GM12878 (cell line): ENCODE data around the gene THADA. TPM values are rescaled to one million over a fixed set of nuclear protein-coding genes. Genes with fewer than 3 reads are reported as not detected.

ENCODE experiments used
- ATAC-seq: fragments of 200-7000 bp; cut with Tn5 transposase; 3 replicates; pipeline ENCODE4 v1.9.1; 2020; ENCODE audit warnings: mild to moderate bottlenecking, moderate library complexity
- BruUV-seq: library from RNA; stranded (reverse); fragments of 400-500 nt; replicated peaks from 2 replicates; lab custom pipeline; 2021; lab: Mats Ljungman, UMichigan
- CTCF ChIA-PET: fragments of 300-600 bp; sonication (Branson Sonifier 250); formaldehyde crosslinking; extraction: SDS; loops from one replicate; lab custom pipeline; 2021; ENCODE audit warnings: inconsistent platforms; lab: Yijun Ruan, JAX
- POLR2A ChIA-PET: fragments of 350-600 bp; formaldehyde crosslinking; extraction: SDS; loops from one replicate; lab custom pipeline; 2021; ENCODE audit warnings: inconsistent platforms; lab: Charles Lee
- RAD21 ChIA-PET: fragments of 300-600 bp; sonication (Branson Sonifier 250); formaldehyde crosslinking; loops from one replicate; lab custom pipeline; 2023; ENCODE audit warnings: antibody characterized with exemption; ENCODE audit not compliant: unreplicated experiment; lab: Charles Lee
- SMC1A ChIA-PET: fragments of 300-600 bp; sonication (Branson Sonifier 250); formaldehyde crosslinking; loops from one replicate; lab custom pipeline; 2023; ENCODE audit not compliant: unreplicated experiment, uncharacterized antibody; lab: Charles Lee
- DNase-seq: peaks from one replicate; pipeline ENCODE4 v3.0.0-alpha.2; 2011; ENCODE audit warnings: low read depth, low spot score
- FAIRE-seq: peaks from 3 replicates; lab custom pipeline; 2011; peaks lifted over from hg19 to GRCh38; lab: Jason Lieb, UNC
- H2AFZ ChIP-seq: 2 replicates; pipeline ENCODE4 v1.6.0; 2011; ENCODE audit warnings: low read depth, low read length, control low read depth; ENCODE audit not compliant: control insufficient read depth
- H3K27ac ChIP-seq: 2 replicates; pipeline ENCODE4 v1.5.1; 2011; ENCODE audit warnings: control low read depth; ENCODE audit not compliant: control insufficient read depth, insufficient read depth
- H3K27me3 ChIP-seq, 2 experiments: replicated peaks in 1 of 2; 2 replicates each; pipeline versions ENCODE4 v1.6.0 to v1.6.1; 2011; ENCODE audit warnings: low read length in 1 of 2; ENCODE audit not compliant: control insufficient read depth in 2 of 2, insufficient read depth in 2 of 2
- H3K36me3 ChIP-seq, 2 experiments: 2 replicates each; pipeline ENCODE4 v1.5.1; 2011; ENCODE audit warnings: low read length in 1 of 2; ENCODE audit not compliant: control insufficient read depth in 2 of 2, insufficient read depth in 2 of 2
- H3K4me1 ChIP-seq: 2 replicates; pipeline ENCODE4 v1.6.1; 2011; ENCODE audit warnings: mild to moderate bottlenecking, low read length, moderate library complexity, mixed read lengths; ENCODE audit not compliant: control insufficient read depth, insufficient read depth
- H3K4me2 ChIP-seq: 2 replicates; pipeline ENCODE4 v1.6.0; 2011; ENCODE audit warnings: control low read depth; ENCODE audit not compliant: control insufficient read depth, insufficient read depth
- H3K4me3 ChIP-seq: fragments of 200-600 bp; sonication (generic); 2 replicates; pipeline ENCODE4 v1.5.1; 2016
- H3K79me2 ChIP-seq: 2 replicates; pipeline ENCODE4 v1.6.0; 2011; ENCODE audit warnings: low read length; ENCODE audit not compliant: control insufficient read depth, insufficient read depth
- H3K9ac ChIP-seq: 2 replicates; pipeline ENCODE4 v1.8.0; 2011; ENCODE audit warnings: low read length, control low read depth, mixed read lengths; ENCODE audit not compliant: control insufficient read depth, insufficient read depth
- H3K9me3 ChIP-seq: replicated peaks from 3 replicates; pipeline ENCODE4 v1.5.1; 2011; ENCODE audit warnings: mild to moderate bottlenecking, low read length; ENCODE audit not compliant: control insufficient read depth, insufficient read depth
- H4K20me1 ChIP-seq: 2 replicates; pipeline ENCODE4 v1.6.0; 2011; ENCODE audit not compliant: control insufficient read depth, insufficient read depth
- EGR1 ChIP-seq, 2 experiments: IDR thresholded peaks; 1 replicate in 1 of 2; 2 replicates in 1 of 2; pipeline ENCODE4 v1.6.1; 2011 to 2012; ENCODE audit warnings: low read depth in 2 of 2, low read length in 2 of 2, borderline replicate concordance in 1 of 2, mild to moderate bottlenecking in 1 of 2, moderate library complexity in 1 of 2
- FOXM1 ChIP-seq: IDR thresholded peaks from 2 replicates; pipeline ENCODE4 v1.6.1; 2012; ENCODE audit warnings: low read depth, mild to moderate bottlenecking, inconsistent platforms, low read length, moderate library complexity
- HDAC2 ChIP-seq: fragments of 200-600 bp; sonication (generic); IDR thresholded peaks from 2 replicates; pipeline ENCODE4 v1.6.1; 2017
- JUND ChIP-seq: IDR thresholded peaks from 2 replicates; pipeline ENCODE4 v1.6.1; 2012; ENCODE audit warnings: low read depth, mild to moderate bottlenecking, low read length, improper control_type of control experiment, moderate library complexity
- NFYA ChIP-seq: IDR thresholded peaks from 2 replicates; pipeline ENCODE4 v1.6.1; 2011; ENCODE audit warnings: low read depth, mild to moderate bottlenecking, low read length, improper control_type of control experiment, borderline replicate concordance
- NR2F1 ChIP-seq: fragments of 450-650 bp; conservative IDR thresholded peaks from 2 replicates; pipeline ENCODE4 v1.6.1; 2017; ENCODE audit warnings: mild to moderate bottlenecking
- SREBF2 ChIP-seq: IDR thresholded peaks from 2 replicates; pipeline ENCODE4 v1.6.1; 2012; ENCODE audit warnings: mild to moderate bottlenecking, low read length
- TBL1XR1 ChIP-seq: IDR thresholded peaks from 2 replicates; pipeline ENCODE4 v1.6.1; 2012; ENCODE audit warnings: low read depth, low read length, improper control_type of control experiment
- USF2 ChIP-seq: IDR thresholded peaks from 2 replicates; pipeline ENCODE4 v1.6.1; 2011; ENCODE audit warnings: low read depth, low read length, improper control_type of control experiment, borderline replicate concordance
- WGBS: methylation state at CpG from one replicate; pipeline ENCODE4 v1.1.6; 2016; ENCODE audit warnings: low lambda C conversion rate; ENCODE audit not compliant: insufficient replicate concordance, insufficient coverage; ENCODE audit errors: missing lambda C conversion rate; 5-methylcytosine and 5-hydroxymethylcytosine counted together
- in situ Hi-C: fragments of 300-500 bp; cut with MboI; formaldehyde crosslinking; loops from 9 replicates; pipeline ENCODE4 v1.14.3; 2018; ENCODE audit warnings: mixed read lengths
- intact Hi-C: fragments of 100-400 bp; cut with micrococcal nuclease; formaldehyde crosslinking; loops from one replicate; pipeline ENCODE4 v1.14.2; 2022; ENCODE audit not compliant: unreplicated experiment
- polyA plus RNA-seq, 11 experiments: library from polyadenylated mRNA; depleted of rRNA in 4 of 11; unstranded in 6 of 11; stranded (reverse) in 5 of 11; fragments of >200 nt; fragmentation: Nextera tagmentation in 4 of 11; fragmentation: Illumina TruSeq in 1 of 11; extraction: Ambion mirVana in 4 of 11; extraction: Trizol in 1 of 11; gene quantifications; 1 replicate in 1 of 11; 2 replicates in 10 of 11; pipeline versions ENCODE4 v1.2.1 to v1.2.3, GENCODE V29; 2011 to 2016; ENCODE audit warnings: inconsistent platforms in 2 of 11, missing spikeins in 2 of 11, low read depth in 1 of 11
- total RNA-seq, 4 experiments: library from RNA; depleted of rRNA in 3 of 4; stranded (reverse); fragments of >200 nt in 3 of 4; fragmentation: Illumina TruSeq in 1 of 4; extraction: Trizol in 1 of 4; gene quantifications; 2 replicates each; pipeline versions ENCODE4 v1.2.1 to v1.2.3, GENCODE V29; 2013 to 2021

The THADA gene
- total and polyA plus RNA-seq, 10 of the 15 experiments (the other 5 are each of a cell fraction or from before 2014, with no cell fraction given), result 14.6 to 33.2 (median 23.2) TPM

DNA sequence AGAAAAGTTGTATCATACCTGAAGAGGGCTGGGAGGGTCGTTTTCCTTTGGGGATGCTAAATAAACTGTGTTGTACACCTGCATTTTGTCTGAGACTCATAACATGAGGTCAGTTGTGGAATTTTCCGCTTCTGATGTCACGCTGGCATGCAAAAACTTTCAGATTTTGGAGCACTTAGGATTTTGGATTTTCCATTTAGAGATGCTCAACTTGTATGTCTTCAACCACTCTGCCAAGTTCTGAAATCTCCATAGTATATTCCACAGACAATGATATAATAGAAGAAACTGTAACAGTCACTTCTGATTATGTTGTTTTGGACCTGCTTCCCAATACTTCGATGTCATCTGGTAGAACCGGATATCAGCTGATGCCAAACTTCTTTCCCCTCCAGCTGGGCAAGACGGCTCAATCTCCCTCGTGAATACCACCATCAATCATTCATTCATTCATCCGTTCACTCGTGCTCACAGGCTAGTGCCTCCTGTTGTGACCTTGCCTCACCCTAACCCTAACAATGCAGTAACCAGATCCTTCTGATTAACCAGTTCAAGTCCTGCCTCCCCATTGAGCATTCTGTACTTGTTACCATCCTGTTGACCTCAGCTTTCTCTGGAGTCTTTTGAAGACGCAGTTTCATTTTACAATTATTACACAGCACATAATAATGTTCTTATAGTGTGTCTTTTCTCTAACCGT, 35.9 kb upstream of the THADA start:
- H3K27ac ChIP-seq, result no peak overlapping the region
- H3K27me3 ChIP-seq, result peaks cover 0 to 12% of the 10 kb centered on the region in 2 experiments
- no peaks in the 10 kb centered on the region for H3K4me1 ChIP-seq
- intact Hi-C loops, result no loop called here
- H4K20me1 ChIP-seq, result no peaks in the 10 kb centered on the region
- no peak for TF ChIP-seq EGR1 (IDR thresholded peaks at IDR 0.05; ENCODE audit: borderline replicate concordance in 1 of 2, low read depth in 2 of 2, low read length in 2 of 2)
- TF ChIP-seq FOXM1, result no peak
- no peak for TF ChIP-seq TBL1XR1
- no peak for TF ChIP-seq JUND
- TF ChIP-seq SREBF2, result no peak
- no peak for TF ChIP-seq USF2
- TF ChIP-seq NFYA, result no peak
- TF ChIP-seq HDAC2, result no peak
- TF ChIP-seq NR2F1, result no peak
- ChIA-PET CTCF (interaction anchor here (0.6 kb wide), 1 partner anchor 74 kb away, joined by 3 read pairs; no protein-coding TSS in a partner anchor), RAD21 (no interaction called here), POLR2A (no interaction called here), SMC1A (no interaction called here)
- in situ Hi-C loops, result no loop called here
- H3K9me3 ChIP-seq, result no peaks in the 10 kb centered on the region
- H3K4me3 ChIP-seq, result no peak overlapping the region
- FAIRE-seq (no peak), ATAC-seq (no peak), DNase-seq (no peak)
- BruUV-seq, result no TSS peak
- no peak overlapping the region for H3K9ac ChIP-seq
- no peaks in the 10 kb centered on the region for H3K36me3 ChIP-seq
- H2AFZ ChIP-seq, result no peak overlapping the region
- H3K79me2 ChIP-seq, result no peaks in the 10 kb centered on the region
- 30% methylated on average over 11 of the region's 11 CpGs for WGBS
- H3K4me2 ChIP-seq, result no peak overlapping the region
